GM12878 (cell line): ENCODE results near the gene CDK3. TPM values are rescaled to one million over a fixed set of nuclear protein-coding genes. Genes with fewer than 3 reads are reported as not detected.

Experiments used
- ETV6 ChIP-seq, 2 experiments: fragments of 450-650 bp in 1 of 2; IDR thresholded peaks in 1 of 2; conservative IDR thresholded peaks in 1 of 2; 2 replicates each; pipeline ENCODE4 v1.6.1; 2014; ENCODE audit warnings: antibody characterized with exemption in 1 of 2, borderline replicate concordance in 1 of 2, low read depth in 1 of 2, mild to moderate bottlenecking in 1 of 2, moderate library complexity in 1 of 2
- FOXK2 ChIP-seq: fragments of 450-650 bp; IDR thresholded peaks from 2 replicates; pipeline ENCODE4 v1.6.1; 2017; ENCODE audit warnings: mild to moderate bottlenecking, moderate library complexity
- KDM1A ChIP-seq: fragments of 200-600 bp; sonication (generic); IDR thresholded peaks from 2 replicates; pipeline ENCODE4 v1.6.1; 2016; ENCODE audit warnings: borderline replicate concordance
- NFXL1 ChIP-seq: fragments of 450-650 bp; IDR thresholded peaks from 2 replicates; pipeline ENCODE4 v1.6.1; 2017; ENCODE audit warnings: antibody characterized with exemption, mild to moderate bottlenecking, borderline replicate concordance
- SMAD5 ChIP-seq: IDR thresholded peaks from 2 replicates; pipeline ENCODE4 v1.6.1; 2016; ENCODE audit warnings: antibody characterized with exemption, low read depth
- SMARCA5 ChIP-seq: fragments of 450-650 bp; IDR thresholded peaks from 2 replicates; pipeline ENCODE4 v1.6.1; 2017; ENCODE audit warnings: mild to moderate bottlenecking
- TARDBP ChIP-seq: IDR thresholded peaks from 2 replicates; pipeline ENCODE4 v1.6.1; 2016; ENCODE audit warnings: borderline replicate concordance
- TCF12 ChIP-seq: IDR thresholded peaks from 2 replicates; pipeline ENCODE4 v1.6.1; 2011; ENCODE audit warnings: low read depth, mild to moderate bottlenecking, low read length
- ZNF207 ChIP-seq: fragments of 450-650 bp; IDR thresholded peaks from 2 replicates; pipeline ENCODE4 v1.6.1; 2014; ENCODE audit warnings: antibody characterized with exemption, mild to moderate bottlenecking, borderline replicate concordance
- polyA plus RNA-seq, 11 experiments: library from polyadenylated mRNA; depleted of rRNA in 4 of 11; unstranded in 6 of 11; stranded (reverse) in 5 of 11; fragments of >200 nt; fragmentation: Nextera tagmentation in 4 of 11; fragmentation: Illumina TruSeq in 1 of 11; extraction: Ambion mirVana in 4 of 11; extraction: Trizol in 1 of 11; gene quantifications; 1 replicate in 1 of 11; 2 replicates in 10 of 11; pipeline versions ENCODE4 v1.2.1 to v1.2.3, GENCODE V29; 2011 to 2016; ENCODE audit warnings: inconsistent platforms in 2 of 11, missing spikeins in 2 of 11, low read depth in 1 of 11
- total RNA-seq, 4 experiments: library from RNA; depleted of rRNA in 3 of 4; stranded (reverse); fragments of >200 nt in 3 of 4; fragmentation: Illumina TruSeq in 1 of 4; extraction: Trizol in 1 of 4; gene quantifications; 2 replicates each; pipeline versions ENCODE4 v1.2.1 to v1.2.3, GENCODE V29; 2013 to 2021
- TF ChIP-seq, protein P1 (sequence below): IDR thresholded peaks from 2 replicates; pipeline ENCODE4 v1.6.1; 2012; ENCODE audit warnings: improper control_type of control experiment, low read depth, low read length; ENCODE audit not compliant: insufficient replicate concordance

Gene CDK3
- total and polyA plus RNA-seq, 10 of the 15 experiments (the other 5 are each of a cell fraction or from before 2014, with no cell fraction given), result 1.1 to 7.1 (median 4.2) TPM

DNA sequence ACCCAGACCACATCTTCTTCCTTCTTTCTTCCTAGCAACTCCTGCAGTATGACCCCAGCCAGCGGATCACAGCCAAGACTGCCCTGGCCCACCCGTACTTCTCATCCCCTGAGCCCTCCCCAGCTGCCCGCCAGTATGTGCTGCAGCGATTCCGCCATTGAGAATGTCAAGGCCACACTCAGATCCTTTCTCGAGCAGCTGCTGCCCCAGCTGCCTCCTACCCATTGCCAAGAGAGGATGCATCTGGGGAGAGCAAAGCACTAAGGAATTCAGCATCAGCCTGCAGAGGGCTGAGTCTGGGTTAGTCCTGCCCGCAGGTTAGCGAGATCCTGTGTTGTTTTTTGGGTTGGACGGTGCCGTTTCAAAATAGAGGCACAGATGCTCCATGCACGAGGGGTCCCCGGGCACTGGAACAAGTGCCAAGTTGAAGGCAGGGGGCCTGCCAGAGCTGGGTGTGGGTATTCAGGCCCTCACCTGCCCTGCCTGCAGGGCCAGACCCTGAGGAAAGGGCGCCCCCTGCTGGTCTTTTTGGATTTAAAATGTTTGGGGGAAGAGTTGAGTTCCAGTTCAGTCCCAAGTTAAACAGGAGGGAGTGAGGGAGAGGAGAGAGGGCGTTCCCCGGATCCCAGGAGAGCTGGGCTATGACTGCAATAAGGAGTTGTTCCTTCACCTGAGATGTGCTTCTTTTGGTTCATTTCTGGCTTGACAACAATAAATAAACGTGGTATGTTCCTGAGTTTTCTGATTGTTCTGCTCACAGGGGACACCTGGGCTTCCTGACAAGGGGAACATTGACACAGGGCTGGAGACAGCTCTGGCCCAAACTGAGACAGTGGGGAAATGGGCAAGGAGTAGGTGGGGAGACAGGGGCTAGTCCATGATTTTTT, 4.9 kb downstream of the CDK3 start (continued):
- no peak for TF ChIP-seq ETV6 (conservative IDR thresholded peaks at IDR 0.05 in 1 of 2, IDR thresholded peaks at IDR 0.05 in 1 of 2; ENCODE audit: borderline replicate concordance in 1 of 2, low read depth in 1 of 2)
- no peak for TF ChIP-seq TARDBP
- TF ChIP-seq NFXL1, result no peak
- TF ChIP-seq, protein P1, sequence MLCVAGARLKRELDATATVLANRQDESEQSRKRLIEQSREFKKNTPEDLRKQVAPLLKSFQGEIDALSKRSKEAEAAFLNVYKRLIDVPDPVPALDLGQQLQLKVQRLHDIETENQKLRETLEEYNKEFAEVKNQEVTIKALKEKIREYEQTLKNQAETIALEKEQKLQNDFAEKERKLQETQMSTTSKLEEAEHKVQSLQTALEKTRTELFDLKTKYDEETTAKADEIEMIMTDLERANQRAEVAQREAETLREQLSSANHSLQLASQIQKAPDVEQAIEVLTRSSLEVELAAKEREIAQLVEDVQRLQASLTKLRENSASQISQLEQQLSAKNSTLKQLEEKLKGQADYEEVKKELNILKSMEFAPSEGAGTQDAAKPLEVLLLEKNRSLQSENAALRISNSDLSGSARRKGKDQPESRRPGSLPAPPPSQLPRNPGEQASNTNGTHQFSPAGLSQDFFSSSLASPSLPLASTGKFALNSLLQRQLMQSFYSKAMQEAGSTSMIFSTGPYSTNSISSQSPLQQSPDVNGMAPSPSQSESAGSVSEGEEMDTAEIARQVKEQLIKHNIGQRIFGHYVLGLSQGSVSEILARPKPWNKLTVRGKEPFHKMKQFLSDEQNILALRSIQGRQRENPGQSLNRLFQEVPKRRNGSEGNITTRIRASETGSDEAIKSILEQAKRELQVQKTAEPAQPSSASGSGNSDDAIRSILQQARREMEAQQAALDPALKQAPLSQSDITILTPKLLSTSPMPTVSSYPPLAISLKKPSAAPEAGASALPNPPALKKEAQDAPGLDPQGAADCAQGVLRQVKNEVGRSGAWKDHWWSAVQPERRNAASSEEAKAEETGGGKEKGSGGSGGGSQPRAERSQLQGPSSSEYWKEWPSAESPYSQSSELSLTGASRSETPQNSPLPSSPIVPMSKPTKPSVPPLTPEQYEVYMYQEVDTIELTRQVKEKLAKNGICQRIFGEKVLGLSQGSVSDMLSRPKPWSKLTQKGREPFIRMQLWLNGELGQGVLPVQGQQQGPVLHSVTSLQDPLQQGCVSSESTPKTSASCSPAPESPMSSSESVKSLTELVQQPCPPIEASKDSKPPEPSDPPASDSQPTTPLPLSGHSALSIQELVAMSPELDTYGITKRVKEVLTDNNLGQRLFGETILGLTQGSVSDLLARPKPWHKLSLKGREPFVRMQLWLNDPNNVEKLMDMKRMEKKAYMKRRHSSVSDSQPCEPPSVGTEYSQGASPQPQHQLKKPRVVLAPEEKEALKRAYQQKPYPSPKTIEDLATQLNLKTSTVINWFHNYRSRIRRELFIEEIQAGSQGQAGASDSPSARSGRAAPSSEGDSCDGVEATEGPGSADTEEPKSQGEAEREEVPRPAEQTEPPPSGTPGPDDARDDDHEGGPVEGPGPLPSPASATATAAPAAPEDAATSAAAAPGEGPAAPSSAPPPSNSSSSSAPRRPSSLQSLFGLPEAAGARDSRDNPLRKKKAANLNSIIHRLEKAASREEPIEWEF, result no peak
- no peak for TF ChIP-seq FOXK2
- TF ChIP-seq SMAD5, result no peak
- TF ChIP-seq SMARCA5, result 0 out of 2 replicates have a peak, but pooled peaks have one; percentile 51
- TF ChIP-seq TCF12, result no peak
- 0 out of 2 replicates have a peak, but pooled peaks have one; percentile 30 for TF ChIP-seq ZNF207
- no peak for TF ChIP-seq KDM1A
